Smooth muscle cell (in vitro differentiated cells): ENCODE results near the gene RESP18. TPM values are rescaled to one million over a fixed set of nuclear protein-coding genes. Genes with fewer than 3 reads are reported as not detected.

Source experiments
- DNase-seq: peaks from one replicate; lab custom pipeline; 2025; ENCODE audit not compliant: unreplicated experiment; lab: John Stamatoyannopoulos, UW
- H2AFZ ChIP-seq: fragments of 200-600 bp; sonication (generic); 2 replicates; pipeline ENCODE4 v1.6.0; 2016; ENCODE audit warnings: antibody characterized with exemption, low read depth, mild to moderate bottlenecking
- H3F3A ChIP-seq: fragments of 200-600 bp; sonication (generic); 2 replicates; pipeline ENCODE4 v1.6.0; 2017; ENCODE audit warnings: antibody characterized with exemption, low read depth
- H3K27ac ChIP-seq: fragments of 200-600 bp; sonication (generic); 2 replicates; pipeline ENCODE4 v1.5.1; 2016; ENCODE audit warnings: low read depth, mild to moderate bottlenecking
- H3K27me3 ChIP-seq: fragments of 200-600 bp; sonication (generic); 2 replicates; pipeline ENCODE4 v1.6.1; 2016; ENCODE audit warnings: low read depth, mild to moderate bottlenecking
- H3K36me3 ChIP-seq: fragments of 200-600 bp; sonication (generic); 2 replicates; pipeline ENCODE4 v1.5.1; 2016; ENCODE audit warnings: low read depth
- H3K4me1 ChIP-seq: fragments of 200-600 bp; sonication (generic); 2 replicates; pipeline ENCODE4 v1.5.1; 2016; ENCODE audit warnings: low read depth
- H3K4me2 ChIP-seq: fragments of 200-600 bp; sonication (generic); 2 replicates; pipeline ENCODE4 v1.6.0; 2016; ENCODE audit warnings: mild to moderate bottlenecking
- H3K4me3 ChIP-seq: fragments of 200-600 bp; sonication (generic); 2 replicates; pipeline ENCODE4 v1.5.1; 2016; ENCODE audit warnings: mild to moderate bottlenecking
- H3K79me2 ChIP-seq: fragments of 200-600 bp; sonication (generic); 2 replicates; pipeline ENCODE4 v1.6.0; 2016; ENCODE audit warnings: low read depth, mild to moderate bottlenecking
- H3K9ac ChIP-seq: fragments of 200-600 bp; sonication (generic); 2 replicates; pipeline ENCODE4 v1.6.0; 2016; ENCODE audit warnings: low read depth
- H3K9me3 ChIP-seq: fragments of 200-600 bp; sonication (generic); replicated peaks from 2 replicates; pipeline ENCODE4 v1.5.1; 2016; ENCODE audit warnings: low read depth
- H4K20me1 ChIP-seq: fragments of 200-600 bp; sonication (generic); 2 replicates; pipeline ENCODE4 v1.6.0; 2016; ENCODE audit warnings: low read depth
- CTCF ChIP-seq: fragments of 200-600 bp; sonication (generic); IDR thresholded peaks from 2 replicates; pipeline ENCODE4 v1.5.1; 2017; ENCODE audit warnings: borderline replicate concordance, mild to moderate bottlenecking, antibody characterized with exemption; ENCODE audit not compliant: insufficient read depth, poor library complexity, severe bottlenecking
- WGBS: methylation state at CpG from one replicate; pipeline ENCODE4 v1.1.7; 2016; ENCODE audit warnings: low lambda C conversion rate; 5-methylcytosine and 5-hydroxymethylcytosine counted together
- polyA plus RNA-seq: library from polyadenylated mRNA; unstranded; fragments of >200 nt; fragmentation: Nextera tagmentation; extraction: Ambion mirVana; gene quantifications from 2 replicates; pipeline ENCODE4 v1.2.1, GENCODE V29; 2016
- total RNA-seq: library from RNA; depleted of rRNA; stranded (reverse); fragments of >200 nt; gene quantifications from 2 replicates; pipeline ENCODE4 v1.2.3, GENCODE V29; 2014

The RESP18 gene
- total and polyA plus RNA-seq, 2 experiments from 2014 or later: not detected

DNA sequence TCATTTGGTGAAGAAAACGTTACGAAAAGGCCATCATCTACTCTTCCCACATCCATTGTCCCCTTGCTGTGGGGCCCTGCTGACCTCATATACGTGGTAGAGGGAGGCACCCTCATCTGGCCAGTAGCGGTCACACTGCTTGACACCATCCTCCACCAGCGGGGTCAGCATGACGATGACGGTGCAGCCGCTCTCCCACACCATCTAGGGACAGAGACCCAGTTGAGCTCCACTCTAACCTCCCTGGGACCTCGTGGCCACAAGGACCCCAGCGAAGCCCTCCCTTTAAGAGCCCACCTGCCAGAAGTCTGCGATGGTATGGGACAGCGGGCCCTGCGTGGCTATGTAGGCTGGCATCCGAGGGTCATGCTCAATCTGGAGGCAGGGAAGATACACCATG lies 36.4 kb downstream of the RESP18 start:
- Histone ChIP-seq H4K20me1 (no peaks in the 10 kb centered on the region), H3K4me3 (no peak overlapping the region), H3K27ac (no peak overlapping the region), H3K36me3 (no peaks in the 10 kb centered on the region), H2AFZ (no peak overlapping the region), H3F3A (no peaks in the 10 kb centered on the region), H3K4me1 (no peaks in the 10 kb centered on the region), H3K9ac (no peak overlapping the region), H3K27me3 (no peaks in the 10 kb centered on the region), H3K4me2 (no peak overlapping the region), H3K9me3 (no peaks in the 10 kb centered on the region), H3K79me2 (no peaks in the 10 kb centered on the region)
- TF ChIP-seq CTCF: no peak
- DNase-seq: no peak
- WGBS: 95% methylated on average over 14 of the region's 14 CpGs

GRCh38 chr2:219294356-219295351 lies 37.9 kb downstream of the RESP18 start:
- peak; percentile 92 for TF ChIP-seq CTCF
- Histone ChIP-seq H3F3A (no peaks in the 10 kb centered on the region), H3K36me3 (no peaks in the 10 kb centered on the region), H3K27me3 (no peaks in the 10 kb centered on the region), H3K9me3 (no peaks in the 10 kb centered on the region), H2AFZ (peak overlapping the region; percentile 93), H3K9ac (no peak overlapping the region), H3K4me1 (no peaks in the 10 kb centered on the region), H3K4me2 (peak overlapping the region; percentile 89), H3K27ac (no peak overlapping the region), H4K20me1 (no peaks in the 10 kb centered on the region), H3K79me2 (no peaks in the 10 kb centered on the region), H3K4me3 (peak overlapping the region; percentile 70)
- WGBS: 11% methylated on average over 40 of the region's 67 CpGs
- peak; percentile 52 for DNase-seq

DNA sequence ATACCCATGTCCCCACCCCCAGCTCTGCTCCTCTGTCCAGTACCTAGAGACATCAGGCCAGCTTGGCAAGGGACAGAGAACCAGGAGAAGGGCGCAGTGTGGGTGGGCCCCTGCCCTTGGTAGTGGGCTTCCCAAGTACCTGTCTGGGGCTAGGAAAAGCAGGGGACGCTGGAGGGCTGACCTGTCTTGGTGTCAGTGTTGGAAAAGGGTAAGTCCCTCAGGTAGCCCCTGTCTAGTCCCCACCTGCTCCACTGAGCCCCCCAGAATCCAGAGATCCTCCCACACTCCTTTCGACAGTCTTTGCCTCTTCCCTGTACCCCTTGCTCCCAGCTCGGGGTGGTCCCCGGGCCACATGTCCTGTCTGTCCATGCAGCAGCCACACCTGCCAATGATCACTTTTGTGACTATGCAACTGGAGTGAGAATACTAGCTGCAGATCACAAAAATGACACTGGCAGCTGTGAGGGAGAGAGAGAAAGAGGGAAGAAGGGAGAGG lies 38.8 kb downstream of the RESP18 start:
- no peaks in the 10 kb centered on the region for H3K36me3 ChIP-seq
- peak overlapping the region; percentile 93 for H2AFZ ChIP-seq
- no peaks in the 10 kb centered on the region for H3K9me3 ChIP-seq
- no peaks in the 10 kb centered on the region for H3K27me3 ChIP-seq
- H3F3A ChIP-seq: no peaks in the 10 kb centered on the region
- H3K9ac ChIP-seq: no peak overlapping the region
- H3K4me3 ChIP-seq: no peak overlapping the region
- DNase-seq: no peak
- 96% methylated on average over 5 of the region's 5 CpGs for WGBS
- no peaks in the 10 kb centered on the region for H3K79me2 ChIP-seq
- no peak overlapping the region for H3K4me2 ChIP-seq
- no peaks in the 10 kb centered on the region for H3K4me1 ChIP-seq
- H3K27ac ChIP-seq: no peak overlapping the region
- H4K20me1 ChIP-seq: no peaks in the 10 kb centered on the region
- TF ChIP-seq CTCF: no peak
